PFSK-1 (cell line): ENCODE results near the gene MT1F.

Source experiments
- POLR2AphosphoS5 ChIP-seq: IDR thresholded peaks from 2 replicates; pipeline ENCODE4 v1.6.1; 2012; ENCODE audit warnings: low read depth, mild to moderate bottlenecking, control low read depth, low read length, moderate library complexity
- SIN3A ChIP-seq: IDR thresholded peaks from 2 replicates; pipeline ENCODE4 v1.6.1; 2012; ENCODE audit warnings: mild to moderate bottlenecking, low read length, moderate library complexity, borderline replicate concordance; ENCODE audit not compliant: insufficient read depth
- TAF1 ChIP-seq: IDR thresholded peaks from 2 replicates; pipeline ENCODE4 v1.6.1; 2012; ENCODE audit warnings: low read length, control low read depth, borderline replicate concordance; ENCODE audit not compliant: insufficient read depth
- TF ChIP-seq, protein P1 (sequence below), 2 experiments: IDR thresholded peaks; 2 replicates each; pipeline versions ENCODE4 v1.6.1 to v1.8.0; 2011 to 2012; ENCODE audit warnings: low read depth in 2 of 2, low read length in 2 of 2, control low read depth in 1 of 2, inconsistent platforms in 1 of 2, mild to moderate bottlenecking in 1 of 2, moderate library complexity in 1 of 2; ENCODE audit not compliant: insufficient read depth in 1 of 2

- TF ChIP-seq, protein P1, sequence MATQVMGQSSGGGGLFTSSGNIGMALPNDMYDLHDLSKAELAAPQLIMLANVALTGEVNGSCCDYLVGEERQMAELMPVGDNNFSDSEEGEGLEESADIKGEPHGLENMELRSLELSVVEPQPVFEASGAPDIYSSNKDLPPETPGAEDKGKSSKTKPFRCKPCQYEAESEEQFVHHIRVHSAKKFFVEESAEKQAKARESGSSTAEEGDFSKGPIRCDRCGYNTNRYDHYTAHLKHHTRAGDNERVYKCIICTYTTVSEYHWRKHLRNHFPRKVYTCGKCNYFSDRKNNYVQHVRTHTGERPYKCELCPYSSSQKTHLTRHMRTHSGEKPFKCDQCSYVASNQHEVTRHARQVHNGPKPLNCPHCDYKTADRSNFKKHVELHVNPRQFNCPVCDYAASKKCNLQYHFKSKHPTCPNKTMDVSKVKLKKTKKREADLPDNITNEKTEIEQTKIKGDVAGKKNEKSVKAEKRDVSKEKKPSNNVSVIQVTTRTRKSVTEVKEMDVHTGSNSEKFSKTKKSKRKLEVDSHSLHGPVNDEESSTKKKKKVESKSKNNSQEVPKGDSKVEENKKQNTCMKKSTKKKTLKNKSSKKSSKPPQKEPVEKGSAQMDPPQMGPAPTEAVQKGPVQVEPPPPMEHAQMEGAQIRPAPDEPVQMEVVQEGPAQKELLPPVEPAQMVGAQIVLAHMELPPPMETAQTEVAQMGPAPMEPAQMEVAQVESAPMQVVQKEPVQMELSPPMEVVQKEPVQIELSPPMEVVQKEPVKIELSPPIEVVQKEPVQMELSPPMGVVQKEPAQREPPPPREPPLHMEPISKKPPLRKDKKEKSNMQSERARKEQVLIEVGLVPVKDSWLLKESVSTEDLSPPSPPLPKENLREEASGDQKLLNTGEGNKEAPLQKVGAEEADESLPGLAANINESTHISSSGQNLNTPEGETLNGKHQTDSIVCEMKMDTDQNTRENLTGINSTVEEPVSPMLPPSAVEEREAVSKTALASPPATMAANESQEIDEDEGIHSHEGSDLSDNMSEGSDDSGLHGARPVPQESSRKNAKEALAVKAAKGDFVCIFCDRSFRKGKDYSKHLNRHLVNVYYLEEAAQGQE (IDR thresholded peaks at IDR 0.05; ENCODE audit: insufficient read depth in 1 of 2, low read depth in 2 of 2, low read length in 2 of 2): no peak
- TF ChIP-seq SIN3A: no peak
- no peak for TF ChIP-seq POLR2AphosphoS5
- TF ChIP-seq TAF1: no peak
Observed at GRCh38 chr16:56617212-56618085, 40.3 kb upstream of the MT1F start.
